ENCODE results near the gene C22orf31.

C22orf31 gene

DNA sequence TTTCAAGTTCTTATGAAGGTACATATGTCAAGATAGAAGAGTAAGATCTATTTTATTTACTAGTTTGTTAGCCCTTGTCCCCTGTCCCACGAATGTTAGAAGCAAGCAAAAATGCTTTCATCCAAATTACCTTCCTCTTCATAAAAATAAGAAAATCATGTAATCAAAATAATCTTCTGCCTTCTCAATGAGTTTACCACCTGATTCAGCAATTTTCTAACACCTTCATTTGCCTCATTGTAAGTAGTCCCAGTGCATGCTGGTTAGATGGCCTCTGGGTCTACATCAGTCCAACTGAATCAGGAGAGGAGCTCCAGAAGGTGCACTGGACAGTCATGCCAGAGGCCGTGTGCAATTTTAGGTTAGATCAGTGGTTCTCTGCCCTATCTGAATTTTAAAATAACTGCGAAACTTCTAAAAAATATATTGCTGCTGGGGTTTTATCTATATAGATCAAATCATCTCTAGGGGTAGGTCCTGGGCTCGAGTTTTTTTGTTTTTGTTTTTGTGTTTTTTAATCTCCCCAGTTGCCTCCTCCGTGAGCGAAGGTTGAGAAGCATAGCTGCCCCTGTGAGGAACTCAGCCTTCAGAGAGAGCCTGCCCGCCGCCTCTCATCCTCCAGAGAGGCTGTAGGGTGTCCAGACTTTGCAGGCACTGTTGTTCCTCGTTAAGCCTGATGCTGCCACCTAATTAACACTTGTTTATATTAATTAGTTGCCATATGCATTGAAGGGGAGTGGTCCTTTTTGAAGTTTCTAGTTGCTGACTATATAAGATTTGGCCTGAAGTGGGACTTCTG lies 32.2 kb downstream of the C22orf31 start:
- DNase-seq (ENCODE audit: low spot score), result no peak

DNA sequence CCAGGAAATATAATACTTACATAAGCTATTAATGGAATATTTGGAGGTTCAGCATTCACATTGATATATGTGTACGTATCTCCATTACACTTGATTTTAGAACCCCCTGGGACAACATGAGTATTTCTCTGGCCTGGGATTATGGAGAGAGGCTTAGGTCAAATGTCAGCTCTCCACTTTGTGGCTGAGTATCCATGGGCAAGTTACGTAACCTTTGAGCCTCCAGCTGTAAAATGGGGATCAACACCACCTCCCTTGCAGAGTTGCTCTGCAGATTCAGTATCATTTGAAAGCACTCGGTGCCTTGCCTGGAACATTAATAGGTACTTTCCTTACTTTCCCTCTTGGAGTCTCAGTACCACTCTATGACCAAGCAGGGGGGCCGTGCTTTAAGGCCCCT lies 33.2 kb downstream of the C22orf31 start:
- DNase-seq (ENCODE audit: low spot score), result no peak

DNA sequence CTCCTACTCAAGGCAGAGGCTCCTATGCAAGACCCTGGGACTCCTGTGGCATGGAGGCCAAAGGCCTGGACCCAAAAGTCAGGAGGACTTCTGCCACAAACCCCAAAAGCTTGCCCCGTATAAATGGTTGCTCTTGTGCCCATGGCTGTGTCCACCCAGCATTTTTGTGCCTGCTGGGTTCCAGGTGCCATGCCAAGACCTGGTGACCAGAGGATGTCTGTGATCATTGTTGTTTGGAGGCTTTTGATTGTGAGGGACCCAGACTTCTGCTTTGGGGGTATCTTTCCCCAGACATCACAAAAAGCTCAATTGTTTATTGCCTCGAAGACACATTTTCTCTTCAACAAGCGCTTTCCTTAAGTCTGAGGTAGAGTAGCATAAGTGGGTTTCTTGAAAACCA lies 35.1 kb downstream of the C22orf31 start:
- DNase-seq (ENCODE audit: low spot score), result no peak

DNA sequence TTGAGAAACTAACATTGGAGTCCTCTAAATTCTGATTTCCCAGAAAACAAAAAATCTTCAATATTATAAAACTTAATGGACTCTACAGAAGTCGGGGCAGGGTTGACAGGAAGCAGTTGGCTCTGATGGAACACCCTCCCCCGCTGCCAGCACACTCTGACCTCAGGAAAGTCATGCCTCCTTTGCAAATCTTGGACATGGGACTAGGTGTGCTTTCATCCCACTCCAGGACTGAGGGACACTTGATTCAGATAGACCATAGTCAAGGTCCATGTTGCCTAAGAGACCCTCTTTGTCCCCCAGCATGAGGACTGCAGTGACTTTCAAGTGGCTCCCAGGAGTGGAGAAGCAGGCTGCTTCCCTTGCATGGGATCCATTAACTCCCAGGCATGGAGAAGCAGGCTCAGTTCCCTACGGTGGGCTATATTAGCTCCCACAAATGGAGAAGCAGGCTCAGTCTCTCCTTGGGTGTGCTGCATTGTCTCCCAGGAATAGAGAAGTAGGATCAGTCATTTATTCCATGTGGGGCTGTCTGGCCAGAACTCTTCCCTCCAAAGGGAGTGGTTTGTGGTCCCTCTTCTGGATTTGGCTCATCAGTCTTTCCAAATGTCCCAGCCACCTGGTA lies 38.3 kb downstream of the C22orf31 start:
- no peak for DNase-seq (ENCODE audit: low spot score)

DNA sequence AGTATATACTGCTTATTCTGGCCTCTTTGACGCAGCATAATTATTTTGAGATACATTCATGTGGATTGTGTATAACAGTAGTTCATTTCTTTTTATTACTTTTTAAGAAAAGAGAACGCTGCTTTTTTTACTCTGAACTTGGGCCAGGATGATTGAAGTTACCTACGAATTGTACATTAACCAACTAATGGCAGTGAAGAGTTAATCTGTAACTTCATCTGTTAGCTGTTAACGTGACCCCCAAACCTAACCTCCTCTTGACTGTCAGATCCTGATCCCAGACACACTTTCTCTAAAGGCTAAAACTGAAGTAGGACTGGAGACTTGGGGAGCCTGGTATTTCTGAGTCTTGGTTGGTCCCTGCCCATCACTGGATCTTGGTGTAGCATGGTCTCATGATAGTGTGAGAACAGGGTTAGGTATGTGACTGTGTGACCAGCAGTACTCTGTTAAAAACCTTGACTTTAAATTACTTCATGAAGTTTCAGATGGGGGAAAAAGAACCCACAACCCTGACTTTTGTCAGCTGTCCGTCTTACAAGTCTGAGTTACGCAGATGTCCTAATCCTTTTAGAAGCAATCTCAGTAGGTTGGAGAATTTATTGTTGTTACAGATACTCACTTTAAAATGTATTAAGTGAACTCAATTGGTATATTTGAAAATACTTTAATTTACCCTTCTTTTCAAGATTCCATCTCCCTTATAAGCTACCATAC lies 39.4 kb downstream of the C22orf31 start:
- DNase-seq (ENCODE audit: low spot score), result no peak

DNA sequence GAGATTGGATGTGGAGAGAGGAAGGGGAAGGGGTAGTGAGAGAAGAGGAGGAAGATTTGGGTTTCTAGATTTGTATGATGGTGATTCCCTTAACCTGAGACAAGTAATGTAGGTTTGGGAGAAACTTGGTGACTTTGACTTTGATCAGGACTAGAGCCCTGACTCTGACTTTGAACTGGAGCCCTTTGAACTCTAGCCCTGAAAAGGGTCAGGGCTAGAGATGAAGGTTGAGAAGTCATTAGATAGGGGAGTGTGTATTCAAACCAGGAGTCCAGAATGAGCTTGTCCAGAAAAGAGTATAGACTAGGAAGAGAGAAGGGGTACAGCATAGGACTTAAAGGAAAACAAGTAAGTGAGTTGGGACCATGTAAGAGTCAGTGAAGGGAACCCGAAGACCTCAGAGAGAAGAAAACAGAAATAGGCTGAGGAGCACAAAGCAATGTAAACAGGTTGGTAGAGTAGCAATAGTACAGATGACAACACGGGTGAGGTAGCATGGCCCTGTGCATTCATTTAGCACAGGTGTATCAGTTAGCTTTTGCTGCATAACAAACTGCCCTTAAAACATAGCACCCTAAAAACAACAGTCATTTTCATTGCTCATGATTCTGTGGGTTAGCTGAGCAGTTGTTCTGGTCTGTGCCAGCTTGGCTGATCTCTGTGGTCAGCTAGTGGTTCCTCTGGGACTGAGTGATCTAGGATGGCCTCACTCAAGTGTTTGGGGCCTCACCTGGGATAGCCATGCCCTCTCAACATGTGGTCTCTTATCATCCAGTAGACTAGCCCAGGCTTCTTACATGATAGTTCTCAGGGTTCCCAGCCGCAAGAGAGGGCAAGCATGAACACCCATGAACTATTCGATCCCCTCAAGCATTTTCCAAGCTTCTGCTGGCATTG lies 43.1 kb downstream of the C22orf31 start:
- no peak for DNase-seq (ENCODE audit: low spot score)

DNA sequence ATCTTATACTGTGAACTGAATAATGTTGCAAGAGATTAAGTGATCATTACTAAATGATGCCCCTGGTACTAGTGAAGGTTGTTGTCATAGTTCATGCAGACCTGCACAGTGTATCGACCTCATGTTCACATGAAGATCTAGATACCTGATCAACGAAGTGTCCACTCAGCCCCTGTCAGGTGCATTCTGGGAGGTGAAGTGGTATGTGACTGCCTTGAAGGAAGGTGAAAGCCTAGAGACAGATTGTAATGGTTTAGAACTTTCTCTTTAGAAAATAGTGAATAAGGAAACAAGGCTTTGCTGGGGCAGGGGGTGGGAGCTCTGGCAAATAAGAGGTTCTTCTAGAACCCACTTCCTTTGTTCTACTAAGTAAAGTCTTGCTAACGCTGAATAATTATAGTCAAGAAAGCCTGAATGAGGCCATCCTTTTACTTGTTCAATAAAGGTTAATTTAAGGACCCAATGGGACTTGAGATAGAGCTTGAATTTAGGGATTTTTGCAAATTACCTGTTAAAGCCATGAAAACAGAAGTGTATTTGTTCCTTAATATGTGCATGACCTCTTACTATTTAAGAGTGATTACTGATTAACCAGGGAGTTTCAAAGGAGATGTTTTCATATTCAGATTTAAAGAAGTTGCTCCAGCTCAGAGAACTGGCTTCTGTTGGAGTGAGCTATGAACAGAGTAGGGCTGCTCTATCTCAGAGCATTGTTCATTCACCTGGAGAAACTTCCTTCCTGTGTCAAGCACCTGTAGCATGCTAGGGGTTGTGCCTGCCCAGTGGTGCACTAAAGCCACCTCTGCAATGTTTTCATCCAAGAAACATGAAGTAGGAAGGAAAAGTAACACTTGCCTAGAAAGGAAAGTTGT lies 45.3 kb downstream of the C22orf31 start:
- DNase-seq (ENCODE audit: low spot score), result no peak

DNA sequence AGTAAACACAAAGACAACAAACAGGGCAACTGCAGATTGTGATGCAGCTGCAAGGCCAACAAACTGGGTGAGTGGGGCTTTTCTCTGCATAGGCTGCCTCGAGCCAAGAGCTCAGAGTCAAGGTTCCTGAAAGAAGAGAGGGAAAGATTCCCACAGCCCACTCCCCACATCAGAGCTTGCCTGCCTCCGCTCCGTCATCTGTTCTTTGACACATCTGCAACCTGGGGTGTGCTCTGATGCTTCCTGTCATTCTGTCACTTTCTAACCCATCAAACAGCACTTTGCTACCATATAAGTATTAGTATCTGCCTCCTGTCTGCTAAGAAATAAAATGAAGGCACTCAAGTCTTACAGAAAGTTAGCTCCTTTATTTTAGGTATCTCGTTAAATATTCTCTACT lies 46.9 kb downstream of the C22orf31 start:
- DNase-seq (ENCODE audit: low spot score), result no peak

DNA sequence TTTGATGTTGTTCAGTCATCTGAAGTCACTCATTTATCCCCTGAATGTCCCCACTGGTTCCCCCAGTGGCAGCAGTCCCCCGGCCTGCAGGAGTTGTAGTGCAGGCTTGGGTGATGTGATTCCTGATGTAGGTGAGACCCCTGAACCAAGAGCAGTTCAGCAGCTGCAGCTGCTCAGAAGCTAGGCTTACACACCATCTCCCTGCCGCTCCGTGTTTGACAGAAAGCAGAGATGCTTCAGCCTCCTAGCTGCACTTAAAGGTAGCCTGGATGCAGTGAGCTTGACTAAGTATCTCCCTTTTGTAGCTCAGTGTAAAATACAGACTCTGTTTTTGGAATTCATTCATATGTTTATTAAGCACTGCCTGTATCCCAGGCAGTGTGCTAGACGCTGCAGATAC lies 47.3 kb downstream of the C22orf31 start:
- no peak for DNase-seq (ENCODE audit: low spot score)

DNA sequence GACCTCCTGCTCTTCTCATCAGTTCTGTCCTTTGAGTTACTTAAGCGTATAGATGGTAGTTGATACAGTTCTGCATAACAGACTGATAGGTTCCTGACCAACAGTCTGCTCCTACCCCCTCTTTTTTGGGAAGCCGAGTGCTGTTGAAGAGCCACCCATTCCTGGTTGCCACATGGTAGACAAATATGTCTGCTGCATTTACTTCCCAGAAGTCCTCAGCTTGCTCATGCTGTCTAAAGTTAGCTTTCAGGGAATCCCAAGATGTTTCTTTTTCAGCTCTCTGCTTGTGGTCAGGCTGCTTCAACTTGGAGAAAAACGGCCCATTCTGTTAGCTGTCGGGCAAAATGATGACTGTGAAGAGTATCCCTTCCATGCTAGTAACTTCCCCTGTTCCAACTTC lies 48.7 kb downstream of the C22orf31 start:
- DNase-seq (ENCODE audit: low spot score), result no peak

DNA sequence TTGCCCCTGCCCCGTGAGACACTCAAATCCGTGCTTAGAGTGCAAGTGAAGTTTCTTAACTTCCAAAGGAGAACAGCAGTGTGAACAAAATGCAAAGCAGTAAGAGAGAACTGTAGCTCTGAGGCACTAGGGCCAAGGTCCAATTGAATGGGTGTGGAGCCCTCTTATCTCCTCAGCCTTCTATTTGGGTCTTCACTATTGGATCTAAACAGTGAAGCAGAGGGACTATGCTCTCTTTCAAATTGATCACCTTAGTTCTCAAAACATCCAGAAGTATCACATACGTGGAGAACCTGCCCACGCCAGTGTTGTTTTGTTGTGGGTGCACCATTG lies 49.6 kb downstream of the C22orf31 start:
- DNase-seq (ENCODE audit: low spot score), result no peak

DNA sequence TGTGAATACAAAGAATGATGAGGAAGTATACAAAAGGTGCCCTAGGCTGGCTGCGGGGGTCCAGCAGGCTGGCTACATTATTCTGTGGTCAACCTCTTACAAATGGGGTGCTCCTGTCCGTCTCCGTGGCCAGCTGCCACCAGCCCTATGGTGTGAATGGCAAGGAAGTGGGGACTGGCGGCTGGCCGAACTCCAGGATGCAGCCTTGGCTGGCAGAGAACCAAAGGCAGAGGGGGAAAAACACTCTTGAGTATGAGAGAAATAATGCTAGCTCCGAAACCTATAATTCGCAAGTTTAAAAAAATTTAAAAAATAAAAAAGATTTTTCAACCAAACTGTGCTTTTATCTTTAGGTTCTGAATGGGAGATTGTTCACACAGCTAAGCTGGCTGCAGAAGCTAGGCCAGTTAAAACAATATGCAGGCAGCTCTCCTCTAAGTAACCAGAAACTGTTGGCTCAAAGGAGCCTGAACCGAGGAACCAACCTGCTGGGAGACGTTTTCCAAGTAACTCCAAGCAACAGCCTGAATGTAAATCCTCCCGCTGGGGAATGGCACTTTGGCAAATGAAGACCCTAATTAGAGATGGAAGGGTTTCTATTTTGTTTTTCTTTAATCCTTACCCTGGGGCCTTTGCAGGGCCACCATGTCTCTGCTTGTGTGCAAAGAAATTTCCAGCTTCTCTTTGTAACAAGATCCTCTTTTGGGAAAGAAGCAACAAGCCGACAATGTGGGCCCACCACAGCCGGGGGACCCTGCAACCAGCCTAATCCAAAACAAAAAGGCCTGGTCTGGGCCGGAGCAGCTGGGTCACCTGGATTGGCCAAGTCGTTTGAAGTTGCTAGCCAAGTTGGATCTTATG lies 50.2 kb downstream of the C22orf31 start:
- no peak for DNase-seq (ENCODE audit: low spot score)

DNA sequence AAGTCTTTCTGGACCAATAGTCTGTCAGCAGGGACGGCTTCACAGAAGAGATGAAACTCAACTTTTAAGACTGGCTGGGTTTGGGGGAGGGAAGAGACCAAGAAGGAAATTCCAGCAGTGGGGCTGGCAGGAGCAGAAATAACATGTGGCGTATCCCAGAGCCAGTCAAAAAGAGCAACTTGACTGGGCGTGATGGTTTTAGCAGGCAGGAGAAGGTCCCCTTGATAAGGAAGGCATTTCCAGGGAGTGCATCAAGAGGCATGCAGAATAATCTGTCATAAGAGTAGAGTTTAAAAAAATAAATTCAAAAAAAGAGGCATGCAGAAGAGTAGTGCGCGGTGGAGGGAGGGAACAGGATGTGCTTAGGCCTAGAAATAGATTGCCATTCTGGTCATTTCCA lies 52.5 kb downstream of the C22orf31 start:
- no peak for DNase-seq (ENCODE audit: low spot score)
